Type B pancreatic cell (in vitro differentiated cells): ENCODE results near the gene SLC44A5. TPM values are rescaled to one million over a fixed set of nuclear protein-coding genes. Genes with fewer than 3 reads are reported as not detected.
"Not testable (repeated sequence)": the region's sequence is repeated elsewhere in the genome, so short reads cannot be mapped to it uniquely, and the experiment has no call there.

ENCODE experiments used
- DNase-seq: peaks from one replicate; pipeline ENCODE4 v3.0.0; 2021; ENCODE audit warnings: mixed read lengths; ENCODE audit not compliant: unreplicated experiment; ENCODE audit errors: extremely low spot score
- H3K27ac Mint-ChIP-seq: 2 replicates; pipeline ENCODE4 v1.8.0; 2021; ENCODE audit warnings: mild to moderate bottlenecking, mixed read lengths
- H3K27me3 Mint-ChIP-seq: 2 replicates; pipeline ENCODE4 v1.8.0; 2021; ENCODE audit warnings: mixed read lengths
- H3K36me3 Mint-ChIP-seq: 2 replicates; pipeline ENCODE4 v1.8.0; 2021; ENCODE audit warnings: mixed read lengths
- H3K4me1 Mint-ChIP-seq: one replicate; pipeline ENCODE4 v1.8.0; 2021; ENCODE audit warnings: mixed read lengths; ENCODE audit not compliant: unreplicated experiment
- H3K4me3 Mint-ChIP-seq: 2 replicates; pipeline ENCODE4 v1.8.0; 2021; ENCODE audit warnings: mild to moderate bottlenecking, mixed read lengths
- H3K9me3 Mint-ChIP-seq: 2 replicates; pipeline ENCODE4 v1.8.0; 2021; ENCODE audit warnings: mixed read lengths
- total RNA-seq: library from RNA; stranded (reverse); gene quantifications from 2 replicates; pipeline ENCODE4 v1.2.1, GENCODE V29; 2021; ENCODE audit warnings: low replicate concordance
- TF ChIP-seq, protein P1 (sequence below): fragments of 200-600 bp; sonication (generic); conservative IDR thresholded peaks from 2 replicates; pipeline ENCODE4 v1.5.0; 2021; ENCODE audit warnings: antibody characterized with exemption, mild to moderate bottlenecking

SLC44A5 gene
- total RNA-seq, 1 donor from 2014 or later, result 2.4 TPM

- Mint-ChIP-seq H3K4me1 (no peaks in the 10 kb centered on the region), H3K27me3 (peaks cover 5% of the 10 kb centered on the region), H3K27ac (no peak overlapping the region), H3K36me3 (no peaks in the 10 kb centered on the region), H3K4me3 (no peak overlapping the region), H3K9me3 (no peaks in the 10 kb centered on the region)
- DNase-seq, result no peak
- TF ChIP-seq, protein P1, sequence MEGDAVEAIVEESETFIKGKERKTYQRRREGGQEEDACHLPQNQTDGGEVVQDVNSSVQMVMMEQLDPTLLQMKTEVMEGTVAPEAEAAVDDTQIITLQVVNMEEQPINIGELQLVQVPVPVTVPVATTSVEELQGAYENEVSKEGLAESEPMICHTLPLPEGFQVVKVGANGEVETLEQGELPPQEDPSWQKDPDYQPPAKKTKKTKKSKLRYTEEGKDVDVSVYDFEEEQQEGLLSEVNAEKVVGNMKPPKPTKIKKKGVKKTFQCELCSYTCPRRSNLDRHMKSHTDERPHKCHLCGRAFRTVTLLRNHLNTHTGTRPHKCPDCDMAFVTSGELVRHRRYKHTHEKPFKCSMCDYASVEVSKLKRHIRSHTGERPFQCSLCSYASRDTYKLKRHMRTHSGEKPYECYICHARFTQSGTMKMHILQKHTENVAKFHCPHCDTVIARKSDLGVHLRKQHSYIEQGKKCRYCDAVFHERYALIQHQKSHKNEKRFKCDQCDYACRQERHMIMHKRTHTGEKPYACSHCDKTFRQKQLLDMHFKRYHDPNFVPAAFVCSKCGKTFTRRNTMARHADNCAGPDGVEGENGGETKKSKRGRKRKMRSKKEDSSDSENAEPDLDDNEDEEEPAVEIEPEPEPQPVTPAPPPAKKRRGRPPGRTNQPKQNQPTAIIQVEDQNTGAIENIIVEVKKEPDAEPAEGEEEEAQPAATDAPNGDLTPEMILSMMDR, result peak; percentile 92
Observed at GRCh38 chr1:75203415-75204277, 407.3 kb downstream of the SLC44A5 start.

GRCh38 chr1:75202751-75203150 is 408.2 kb downstream of the SLC44A5 start:
- DNase-seq, result no peak
- Mint-ChIP-seq H3K27me3 (peaks cover 5% of the 10 kb centered on the region), H3K4me3 (no peak overlapping the region), H3K36me3 (no peaks in the 10 kb centered on the region), H3K9me3 (no peaks in the 10 kb centered on the region), H3K4me1 (no peaks in the 10 kb centered on the region), H3K27ac (no peak overlapping the region)
- TF ChIP-seq, protein P1, result no peak

DNA sequence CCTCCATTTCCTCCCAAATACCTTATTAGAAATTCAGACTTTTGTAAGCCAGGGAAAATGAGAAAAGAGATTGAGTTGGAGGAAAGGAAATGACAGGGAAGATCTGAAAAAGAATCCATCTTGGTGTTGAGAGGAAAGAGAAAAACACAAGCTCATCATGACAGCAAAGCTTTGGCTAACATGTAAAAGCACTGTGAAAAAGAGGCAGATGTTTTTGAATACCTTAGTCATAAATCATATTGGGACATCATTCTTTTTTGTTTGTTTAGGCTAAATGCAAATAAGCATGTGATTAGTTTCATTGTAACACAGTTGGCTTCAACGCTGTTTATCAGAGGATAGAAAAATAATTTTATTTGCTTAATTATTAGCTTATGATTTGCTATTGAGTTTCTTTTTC is 412.2 kb downstream of the SLC44A5 start:
- Mint-ChIP-seq H3K36me3 (no peaks in the 10 kb centered on the region), H3K9me3 (no peaks in the 10 kb centered on the region), H3K4me1 (no peaks in the 10 kb centered on the region), H3K27ac (no peak overlapping the region), H3K27me3 (peaks cover 21% of the 10 kb centered on the region), H3K4me3 (no peak overlapping the region)
- no peak for DNase-seq
- TF ChIP-seq, protein P1, result no peak

GRCh38 chr1:75198163-75198562 is 412.8 kb downstream of the SLC44A5 start:
- DNase-seq, result no peak
- Mint-ChIP-seq H3K36me3 (no peaks in the 10 kb centered on the region), H3K9me3 (no peaks in the 10 kb centered on the region), H3K4me3 (no peak overlapping the region), H3K27ac (no peak overlapping the region), H3K4me1 (no peaks in the 10 kb centered on the region), H3K27me3 (peaks cover 22% of the 10 kb centered on the region)
- TF ChIP-seq, protein P1, result no peak

- no peak overlapping the region for H3K4me3 Mint-ChIP-seq
- H3K4me1 Mint-ChIP-seq, result no peaks in the 10 kb centered on the region
- no peaks in the 10 kb centered on the region for H3K9me3 Mint-ChIP-seq
- TF ChIP-seq, protein P1, result no peak
- peaks cover 28% of the 10 kb centered on the region for H3K27me3 Mint-ChIP-seq
- H3K36me3 Mint-ChIP-seq, result no peaks in the 10 kb centered on the region
- H3K27ac Mint-ChIP-seq, result no peak overlapping the region
- no peak for DNase-seq
Observed at GRCh38 chr1:75188892-75189291, 422.0 kb downstream of the SLC44A5 start.

GRCh38 chr1:75181214-75181955 is 429.5 kb downstream of the SLC44A5 start:
- H3K4me3 Mint-ChIP-seq, result not testable (repeated sequence)

More at GRCh38 chr1:75181214-75181955, 429.5 kb downstream of the SLC44A5 start:
- H3K9me3 Mint-ChIP-seq, DNase-seq, H3K27ac Mint-ChIP-seq, H3K4me1 Mint-ChIP-seq, H3K27me3 Mint-ChIP-seq, H3K36me3 Mint-ChIP-seq: not testable (repeated sequence)
